NAMALWA (cell line): Measurements from ENCODE around the gene DEGS2.
"Not testable (repeated sequence)": the region's sequence is repeated elsewhere in the genome, so short reads cannot be mapped to it uniquely, and the experiment has no call there.

ENCODE experiments used
- DNase-seq: peaks from one replicate; pipeline ENCODE4 v3.0.0-alpha.2; 2015; ENCODE audit warnings: low spot score

DEGS2 gene

GRCh38 chr14:100159094-100159864 lies at the start of gene DEGS2:
TSS of gene DEGS2 (minus strand) at chr14:100159645. CDS start at chr14:100159587, 58 bp downstream.
- peak; percentile 61 for DNase-seq

- not testable (repeated sequence) for DNase-seq
Observed at GRCh38 chr14:100208136-100208535, 48.7 kb upstream of the DEGS2 start.

- DNase-seq: not testable (repeated sequence)
Observed at GRCh38 chr14:100207588-100207987, 48.1 kb upstream of the DEGS2 start.

GRCh38 chr14:100204835-100205167 lies 45.4 kb upstream of the DEGS2 start:
- not testable (repeated sequence) for DNase-seq

- no peak for DNase-seq
Observed at GRCh38 chr14:100203962-100204834, 44.8 kb upstream of the DEGS2 start.

- DNase-seq: no peak
Observed at GRCh38 chr14:100203146-100203545, 43.7 kb upstream of the DEGS2 start.

GRCh38 chr14:100202712-100203111 lies 43.3 kb upstream of the DEGS2 start:
- no peak for DNase-seq

- DNase-seq: no peak
Observed at GRCh38 chr14:100201701-100202100, 42.3 kb upstream of the DEGS2 start.

GRCh38 chr14:100200311-100200710 lies 40.9 kb upstream of the DEGS2 start:
- DNase-seq: no peak

GRCh38 chr14:100199240-100199860 lies 39.9 kb upstream of the DEGS2 start:
- DNase-seq: no peak

GRCh38 chr14:100193417-100194357 lies 34.2 kb upstream of the DEGS2 start:
- no peak for DNase-seq

GRCh38 chr14:100192672-100193416 lies 33.4 kb upstream of the DEGS2 start:
- peak; percentile 99 for DNase-seq

- no peak for DNase-seq
Observed at GRCh38 chr14:100192250-100192671, 32.8 kb upstream of the DEGS2 start.

- DNase-seq: no peak
Observed at GRCh38 chr14:100191584-100192249, 32.3 kb upstream of the DEGS2 start.

GRCh38 chr14:100190126-100190525 lies 30.7 kb upstream of the DEGS2 start:
- no peak for DNase-seq

GRCh38 chr14:100188392-100189030 lies 29.1 kb upstream of the DEGS2 start:
- DNase-seq: no peak

GRCh38 chr14:100187247-100187833 lies 27.9 kb upstream of the DEGS2 start:
- DNase-seq: no peak

- DNase-seq: not testable (repeated sequence)
Observed at GRCh38 chr14:100181876-100182551, 22.6 kb upstream of the DEGS2 start.

GRCh38 chr14:100180671-100181070 lies 21.2 kb upstream of the DEGS2 start:
- not testable (repeated sequence) for DNase-seq
